Neural cell (in vitro differentiated cells): ENCODE results near the gene SIRT4. TPM values are rescaled to one million over a fixed set of nuclear protein-coding genes. Genes with fewer than 3 reads are reported as not detected.

Experiments used
- H2AFZ ChIP-seq: fragments of 200-600, 300-800 bp; sonication (generic), shearing (Covaris generic); 2 replicates; pipeline ENCODE4 v1.6.0; 2014; ENCODE audit warnings: low read depth, mild to moderate bottlenecking, antibody characterized with exemption, low read length, moderate library complexity
- H3F3A ChIP-seq: fragments of 200-600 bp; shearing (Covaris generic); 2 replicates; pipeline ENCODE4 v1.6.1; 2016; ENCODE audit warnings: mild to moderate bottlenecking, moderate library complexity, mixed read lengths, antibody characterized with exemption, low read length; ENCODE audit not compliant: insufficient read depth, poor library complexity, severe bottlenecking
- H3K27ac ChIP-seq: fragments of 200-600, 300-800 bp; sonication (generic), shearing (Covaris generic); 2 replicates; pipeline ENCODE4 v1.5.1; 2014; ENCODE audit warnings: mild to moderate bottlenecking, low read length, moderate library complexity
- H3K27me3 ChIP-seq: fragments of 300-800, 200-600 bp; sonication (generic), shearing (Covaris generic); 2 replicates; pipeline ENCODE4 v1.6.0; 2014; ENCODE audit warnings: mild to moderate bottlenecking, low read depth, low read length, moderate library complexity; ENCODE audit not compliant: insufficient read depth
- H3K36me3 ChIP-seq: fragments of 300-800, 200-600 bp; sonication (generic), shearing (Covaris generic); 2 replicates; pipeline ENCODE4 v1.5.1; 2014; ENCODE audit warnings: mild to moderate bottlenecking, antibody characterized with exemption, low read length, moderate library complexity; ENCODE audit not compliant: insufficient read depth
- H3K4me2 ChIP-seq: fragments of 300-800, 200-600 bp; sonication (generic), shearing (Covaris generic); 2 replicates; pipeline ENCODE4 v1.6.0; 2014; ENCODE audit warnings: mild to moderate bottlenecking, low read length
- H3K4me3 ChIP-seq: fragments of 300-800, 200-600 bp; sonication (generic), shearing (Covaris generic); 2 replicates; pipeline ENCODE4 v1.5.1; 2014; ENCODE audit warnings: mild to moderate bottlenecking, low read length, moderate library complexity
- H3K79me2 ChIP-seq: fragments of 200-600 bp; shearing (Covaris generic); replicated peaks from 2 replicates; pipeline ENCODE4 v1.6.0; 2014; ENCODE audit warnings: mild to moderate bottlenecking, low read length, moderate library complexity; ENCODE audit not compliant: insufficient read depth
- H3K9ac ChIP-seq: fragments of 300-800, 200-600 bp; sonication (generic), shearing (Covaris generic); 2 replicates; pipeline ENCODE4 v1.6.1; 2016; ENCODE audit warnings: mild to moderate bottlenecking, low read length, mixed read lengths
- H3K9me2 ChIP-seq: fragments of 200-600 bp; shearing (Covaris generic); 2 replicates; pipeline ENCODE4 v1.6.1; 2016; ENCODE audit warnings: mild to moderate bottlenecking, low read length, mixed read lengths; ENCODE audit not compliant: insufficient read depth
- H3K9me3 ChIP-seq: fragments of 200-600, 300-800 bp; sonication (generic), shearing (Covaris generic); 2 replicates; pipeline ENCODE4 v1.6.1; 2016; ENCODE audit warnings: mild to moderate bottlenecking, mixed run types, low read length, moderate library complexity, mixed read lengths
- H4K20me1 ChIP-seq: fragments of 200-600 bp; shearing (Covaris generic); 2 replicates; pipeline ENCODE4 v1.6.1; 2016; ENCODE audit warnings: mild to moderate bottlenecking, mixed run types; ENCODE audit not compliant: insufficient read depth
- CTCF ChIP-seq: fragments of 450-650 bp; IDR thresholded peaks from 2 replicates; pipeline ENCODE4 v1.5.1; 2014; ENCODE audit warnings: antibody characterized with exemption, mild to moderate bottlenecking, moderate library complexity; ENCODE audit not compliant: poor library complexity, severe bottlenecking
- EP300 ChIP-seq: fragments of 450-650 bp; conservative IDR thresholded peaks from 2 replicates; pipeline ENCODE4 v1.6.1; 2014; ENCODE audit warnings: antibody characterized with exemption, mild to moderate bottlenecking, moderate library complexity; ENCODE audit not compliant: poor library complexity, severe bottlenecking
- EZH2 ChIP-seq: fragments of 200-600, 300-800 bp; shearing (Covaris generic), sonication (generic); IDR thresholded peaks from 2 replicates; pipeline ENCODE4 v1.6.1; 2014; ENCODE audit warnings: antibody characterized with exemption, low read length, borderline replicate concordance, mild to moderate bottlenecking; ENCODE audit not compliant: insufficient read depth, poor library complexity, severe bottlenecking
- MXI1 ChIP-seq: fragments of 450-650 bp; conservative IDR thresholded peaks from 2 replicates; pipeline ENCODE4 v1.6.1; 2014; ENCODE audit warnings: antibody characterized with exemption, mild to moderate bottlenecking; ENCODE audit not compliant: poor library complexity, severe bottlenecking
- POLR2AphosphoS5 ChIP-seq: IDR thresholded peaks from 2 replicates; pipeline ENCODE4 v1.6.1; 2012
- RAD21 ChIP-seq: fragments of 450-650 bp; conservative IDR thresholded peaks from 2 replicates; pipeline ENCODE4 v1.6.1; 2014; ENCODE audit warnings: antibody characterized with exemption, mild to moderate bottlenecking, moderate library complexity
- REST ChIP-seq: IDR thresholded peaks from 2 replicates; pipeline ENCODE4 v1.6.1; 2012; ENCODE audit warnings: borderline replicate concordance
- SMC3 ChIP-seq: fragments of 450-650 bp; conservative IDR thresholded peaks from 2 replicates; pipeline ENCODE4 v1.6.1; 2014; ENCODE audit warnings: antibody characterized with exemption, mild to moderate bottlenecking, moderate library complexity; ENCODE audit not compliant: poor library complexity
- TAF1 ChIP-seq: IDR thresholded peaks from 2 replicates; pipeline ENCODE4 v1.6.1; 2012; ENCODE audit warnings: low read depth
- polyA plus RNA-seq: library from polyadenylated mRNA; depleted of rRNA; stranded (reverse); fragments of >200 nt; gene quantifications from 2 replicates; pipeline ENCODE4 v1.2.3, GENCODE V29; 2014

The SIRT4 gene
- polyA plus RNA-seq, 1 donor from 2014 or later = 9.7 TPM

GRCh38 chr12:120321382-120322202 lies 19.5 kb downstream of the SIRT4 start:
- Histone ChIP-seq H3K9me2 (no peaks in the 10 kb centered on the region), H3K4me2 (no peak overlapping the region), H3K9me3 (no peaks in the 10 kb centered on the region), H3K79me2 (no peaks in the 10 kb centered on the region), H3K4me3 (no peak overlapping the region), H3K36me3 (no peaks in the 10 kb centered on the region), H3K27me3 (no peaks in the 10 kb centered on the region), H2AFZ (no peak overlapping the region), H3K9ac (no peak overlapping the region), H3K27ac (no peak overlapping the region), H3F3A (no peaks in the 10 kb centered on the region), H4K20me1 (no peaks in the 10 kb centered on the region)
- TF ChIP-seq EP300 (no peak), RAD21 (no peak), TAF1 (no peak), POLR2AphosphoS5 (no peak), REST (no peak), MXI1 (no peak), SMC3 (no peak), EZH2 (no peak), CTCF (no peak)

- H3K36me3 ChIP-seq = no peaks in the 10 kb centered on the region
- H3F3A ChIP-seq = no peaks in the 10 kb centered on the region
- no peak overlapping the region for H3K27ac ChIP-seq
- no peak overlapping the region for H2AFZ ChIP-seq
- H3K9ac ChIP-seq = no peak overlapping the region
- H3K4me2 ChIP-seq = no peak overlapping the region
- no peak for TF ChIP-seq REST
- no peak overlapping the region for H3K4me3 ChIP-seq
- no peaks in the 10 kb centered on the region for H3K79me2 ChIP-seq
- H3K9me3 ChIP-seq = no peaks in the 10 kb centered on the region
- no peaks in the 10 kb centered on the region for H4K20me1 ChIP-seq
- no peaks in the 10 kb centered on the region for H3K27me3 ChIP-seq
- H3K9me2 ChIP-seq = no peaks in the 10 kb centered on the region
Measured at GRCh38 chr12:120323772-120324171, 21.7 kb downstream of the SIRT4 start.
